Neural crest cell (in vitro differentiated cells): ENCODE measurements around the gene MRPL53. TPM values are rescaled to one million over a fixed set of nuclear protein-coding genes. Genes with fewer than 3 reads are reported as not detected.

Experiments used
- DNase-seq: peaks from one replicate; pipeline ENCODE4 v3.0.0; 2021; ENCODE audit warnings: low read depth, mixed read lengths, low spot score
- H3K27ac Mint-ChIP-seq: one replicate; pipeline ENCODE4 v1.8.0; 2021; ENCODE audit warnings: mild to moderate bottlenecking, mixed read lengths; ENCODE audit not compliant: unreplicated experiment
- H3K27me3 Mint-ChIP-seq: 2 replicates; pipeline ENCODE4 v1.8.0; 2021; ENCODE audit warnings: low read depth, mild to moderate bottlenecking, mixed read lengths
- H3K36me3 Mint-ChIP-seq: 2 replicates; pipeline ENCODE4 v1.8.0; 2021; ENCODE audit warnings: low read depth, mild to moderate bottlenecking, mixed read lengths
- H3K4me1 Mint-ChIP-seq: 2 replicates; pipeline ENCODE4 v1.8.0; 2021; ENCODE audit warnings: mixed read lengths
- H3K4me3 Mint-ChIP-seq: one replicate; pipeline ENCODE4 v1.8.0; 2021; ENCODE audit warnings: mild to moderate bottlenecking, mixed read lengths
- H3K9me3 Mint-ChIP-seq: 2 replicates; pipeline ENCODE4 v1.8.0; 2021; ENCODE audit warnings: mixed read lengths
- CTCF ChIP-seq: fragments of 200-600 bp; sonication (generic); conservative IDR thresholded peaks from 2 replicates; pipeline ENCODE4 v1.5.0; 2021; ENCODE audit warnings: antibody characterized with exemption, mild to moderate bottlenecking
- total RNA-seq: library from RNA; stranded (reverse); gene quantifications from 2 replicates; pipeline ENCODE4 v1.2.1, GENCODE V29; 2021

Gene MRPL53
- total RNA-seq, 1 donor from 2014 or later, result 72.4 TPM

- no peaks in the 10 kb centered on the region for H3K27me3 Mint-ChIP-seq
- H3K36me3 Mint-ChIP-seq, result peaks cover 2% of the 10 kb centered on the region
- peaks cover under 1% of the 10 kb centered on the region for H3K4me1 Mint-ChIP-seq
- TF ChIP-seq CTCF, result no peak
- no peaks in the 10 kb centered on the region for H3K9me3 Mint-ChIP-seq
- DNase-seq, result no peak
- no peak overlapping the region for H3K4me3 Mint-ChIP-seq
- H3K27ac Mint-ChIP-seq, result no peak overlapping the region
Measured at GRCh38 chr2:74428675-74429074, 43.8 kb downstream of the MRPL53 start.

GRCh38 chr2:74427551-74427950 is 44.9 kb downstream of the MRPL53 start:
- H3K9me3 Mint-ChIP-seq, result no peaks in the 10 kb centered on the region
- peaks cover 2% of the 10 kb centered on the region for H3K36me3 Mint-ChIP-seq
- no peak for TF ChIP-seq CTCF
- no peak overlapping the region for H3K4me3 Mint-ChIP-seq
- no peak for DNase-seq
- no peaks in the 10 kb centered on the region for H3K27me3 Mint-ChIP-seq
- no peak overlapping the region for H3K27ac Mint-ChIP-seq
- H3K4me1 Mint-ChIP-seq, result peaks cover 11% of the 10 kb centered on the region

GRCh38 chr2:74426181-74426758 is 46.2 kb downstream of the MRPL53 start:
- Mint-ChIP-seq H3K9me3 (no peaks in the 10 kb centered on the region), H3K27ac (no peak overlapping the region), H3K27me3 (peaks cover 3% of the 10 kb centered on the region), H3K4me1 (peaks cover 19% of the 10 kb centered on the region), H3K4me3 (no peak overlapping the region), H3K36me3 (peaks cover 2% of the 10 kb centered on the region)
- no peak for DNase-seq
- no peak for TF ChIP-seq CTCF

GRCh38 chr2:74425523-74425922 is 47.0 kb downstream of the MRPL53 start:
- H3K9me3 Mint-ChIP-seq, result no peaks in the 10 kb centered on the region

GRCh38 chr2:74424995-74425406 is 47.5 kb downstream of the MRPL53 start:
- Mint-ChIP-seq H3K27ac (no peak overlapping the region), H3K27me3 (peaks cover 3% of the 10 kb centered on the region), H3K36me3 (peaks cover 2% of the 10 kb centered on the region), H3K4me1 (peaks cover 23% of the 10 kb centered on the region), H3K9me3 (no peaks in the 10 kb centered on the region), H3K4me3 (peak overlapping the region; percentile 62)
- TF ChIP-seq CTCF, result no peak
- DNase-seq, result no peak

More at GRCh38 chr2:74425523-74425922, 47.0 kb downstream of the MRPL53 start:
- DNase-seq, result no peak
- H3K27ac Mint-ChIP-seq, result no peak overlapping the region
- H3K27me3 Mint-ChIP-seq, result peaks cover 3% of the 10 kb centered on the region
- H3K4me1 Mint-ChIP-seq, result peaks cover 23% of the 10 kb centered on the region
- H3K36me3 Mint-ChIP-seq, result peaks cover 2% of the 10 kb centered on the region
- peak overlapping the region; percentile 62 for H3K4me3 Mint-ChIP-seq
- no peak for TF ChIP-seq CTCF
